KBM-7 (cell line): ENCODE measurements around the gene RIN3.

Experiments
- DNase-seq: peaks from one replicate; pipeline ENCODE4 v3.0.0-alpha.2; 2015
- in situ Hi-C: fragments of 300-500 bp; cut with MboI; formaldehyde crosslinking; loops from 2 replicates; pipeline ENCODE4 v1.14.3; 2020; ENCODE audit warnings: low sequenced_read_pairs, low pct_unique_long_range_greater_than_20kb, mixed read lengths

The RIN3 gene

GRCh38 chr14:92605274-92605940, 91.8 kb downstream of the RIN3 start:
- no peak for DNase-seq
- in situ Hi-C loops: no loop called here

GRCh38 chr14:92607251-92607650, 93.7 kb downstream of the RIN3 start:
- no peak for DNase-seq
- in situ Hi-C loops: no loop called here

GRCh38 chr14:92607702-92608429, 94.3 kb downstream of the RIN3 start:
- in situ Hi-C loops: no loop called here
- no peak for DNase-seq

GRCh38 chr14:92609955-92610354, 96.4 kb downstream of the RIN3 start:
- in situ Hi-C loops: no loop called here
- no peak for DNase-seq

GRCh38 chr14:92610849-92611271, 97.3 kb downstream of the RIN3 start:
- in situ Hi-C loops: no loop called here
- no peak for DNase-seq

GRCh38 chr14:92613008-92613658, 99.6 kb downstream of the RIN3 start:
- in situ Hi-C loops: no loop called here
- DNase-seq: peak; percentile 61

GRCh38 chr14:92613681-92614260, 100.2 kb downstream of the RIN3 start:
- no peak for DNase-seq
- in situ Hi-C loops: no loop called here

GRCh38 chr14:92615451-92615850, 101.9 kb downstream of the RIN3 start:
- in situ Hi-C loops: no loop called here
- DNase-seq: no peak

- in situ Hi-C loops: no loop called here
- no peak for DNase-seq
Measured at GRCh38 chr14:92616178-92616577, 102.6 kb downstream of the RIN3 start.

- DNase-seq: no peak
- in situ Hi-C loops: no loop called here
Measured at GRCh38 chr14:92617581-92617980, 104.0 kb downstream of the RIN3 start.

- DNase-seq: no peak
- in situ Hi-C loops: no loop called here
Measured at GRCh38 chr14:92619671-92620456, 106.3 kb downstream of the RIN3 start.

GRCh38 chr14:92622311-92622710, 108.7 kb downstream of the RIN3 start:
- in situ Hi-C loops: no loop called here
- DNase-seq: no peak

GRCh38 chr14:92624764-92625163, 111.2 kb downstream of the RIN3 start:
- DNase-seq: no peak
- in situ Hi-C loops: no loop called here

- in situ Hi-C loops: no loop called here
- DNase-seq: no peak
Measured at GRCh38 chr14:92625213-92625612, 111.6 kb downstream of the RIN3 start.

- in situ Hi-C loops: no loop called here
- no peak for DNase-seq
Measured at GRCh38 chr14:92626041-92626440, 112.5 kb downstream of the RIN3 start.

- no peak for DNase-seq
- in situ Hi-C loops: no loop called here
Measured at GRCh38 chr14:92627707-92628215, 114.2 kb downstream of the RIN3 start.

GRCh38 chr14:92628636-92629035, 115.1 kb downstream of the RIN3 start:
- no peak for DNase-seq
- in situ Hi-C loops: no loop called here

- no peak for DNase-seq
- in situ Hi-C loops: no loop called here
Measured at GRCh38 chr14:92630367-92630766, 116.8 kb downstream of the RIN3 start.

- in situ Hi-C loops: no loop called here
- DNase-seq: no peak
Measured at GRCh38 chr14:92631098-92631497, 117.5 kb downstream of the RIN3 start.
